ENCODE data around the gene SEMA6D. TPM values are rescaled to one million over a fixed set of nuclear protein-coding genes. Genes with fewer than 3 reads are reported as not detected.

SEMA6D gene
- total RNA-seq, 1 experiment from 2014 or later = 15.8 TPM

- Histone ChIP-seq H3K9ac (ENCODE audit: extremely low read depth, insufficient read length, low read length) (no peak overlapping the region), H3K4me2 (ENCODE audit: insufficient read depth, insufficient read length, low read length) (no peak overlapping the region), H3K23ac (ENCODE audit: insufficient read length, low read depth, low read length) (no peak overlapping the region), H2AK5ac (ENCODE audit: insufficient read length, low read length) (no peak overlapping the region), H3K9me3 (ENCODE audit: control insufficient read depth, low read depth, low read length) (peaks cover 4% of the 10 kb centered on the region), H3K4ac (ENCODE audit: low read depth, low read length) (no peak overlapping the region), H3K79me1 (ENCODE audit: insufficient read depth, low read depth, low read length, poor library complexity, severe bottlenecking) (no peaks in the 10 kb centered on the region), H4K20me1 (ENCODE audit: control insufficient read depth, insufficient read depth, insufficient read length) (no peaks in the 10 kb centered on the region), H4K8ac (replicated peaks; ENCODE audit: insufficient read length, low read depth, low read length) (no peak overlapping the region), H2BK5ac (ENCODE audit: insufficient read length, low read length) (no peak overlapping the region), H3K79me2 (ENCODE audit: insufficient read depth, low read length) (no peaks in the 10 kb centered on the region), H2BK15ac (ENCODE audit: low read depth, low read length) (no peak overlapping the region), H2AFZ (ENCODE audit: low read length) (no peak overlapping the region), H3T11ph (ENCODE audit: low read length) (no peak overlapping the region), H3K18ac (ENCODE audit: insufficient read length, low read depth, low read length) (no peak overlapping the region), H4K91ac (ENCODE audit: insufficient read length, low read depth, low read length) (no peak overlapping the region), H4K5ac (ENCODE audit: insufficient read length, low read depth, low read length) (no peak overlapping the region), H3K14ac (ENCODE audit: insufficient read depth, low read length) (no peak overlapping the region), H2BK12ac (ENCODE audit: insufficient read length, low read depth, low read length) (no peak overlapping the region), H2BK120ac (ENCODE audit: low read depth, low read length, poor library complexity, severe bottlenecking) (no peak overlapping the region), H3K4me1 (ENCODE audit: insufficient read depth, low read length) (no peaks in the 10 kb centered on the region), H3K23me2 (ENCODE audit: insufficient read length, low read depth, low read length, poor library complexity, severe bottlenecking) (no peaks in the 10 kb centered on the region), H3K56ac (ENCODE audit: insufficient read length, low read depth, low read length) (no peak overlapping the region), H2BK20ac (ENCODE audit: low read depth, low read length, poor library complexity, severe bottlenecking) (no peak overlapping the region), H3K27me3 (ENCODE audit: insufficient read depth, low read length) (peaks cover 2% of the 10 kb centered on the region; the same call in 1 of the 2 replicates), H3K27ac (ENCODE audit: insufficient read length, low read depth, low read length) (no peak overlapping the region)
- Mint-ChIP-seq H3K27me3 (ENCODE audit: low read depth) (peaks cover 4% of the 10 kb centered on the region; the same call in 1 of the 2 replicates), H3K9me3 (peaks cover 25 to 27% of the 10 kb centered on the region in 2 experiments), H3K4me3 (no peak overlapping the region), H3K27ac (no peak overlapping the region; a peak in 1 of 7 replicates), H3K4me1 (peaks cover 6 to 10% of the 10 kb centered on the region in 2 experiments), H3K36me3 (ENCODE audit: insufficient read depth in 1 of 3, low read depth in 3 of 3) (peaks cover 21 to 41% (median 28%) of the 10 kb centered on the region in 3 experiments)
- no peak for TF ChIP-seq CTCF (conservative IDR thresholded peaks at IDR 0.05)
- no peak for DNase-seq
- WGBS (ENCODE audit: extremely low coverage, insufficient read length, low lambda C conversion rate) = no CpG with 5 or more reads among the region's 4 CpGs
These were observed 33.5 kb downstream of the SEMA6D start for GRCh38 chr15:47750740-47751262.

Data from H9 (cell line).